Endometrial microvascular endothelial cells (primary cell): ENCODE measurements around the gene SEMA3B. TPM values are rescaled to one million over a fixed set of nuclear protein-coding genes. Genes with fewer than 3 reads are reported as not detected.
"Not testable (repeated sequence)": the region's sequence is repeated elsewhere in the genome, so short reads cannot be mapped to it uniquely, and the experiment has no call there.

ENCODE experiments used
- in situ Hi-C: cut with HindIII; loops from 2 replicates; pipeline ENCODE4 v1.10.0; 2017; ENCODE audit warnings: low sequenced_read_pairs, low pct_unique_long_range_greater_than_20kb; ENCODE audit errors: inconsistent ontology term
- total RNA-seq: library from RNA; depleted of rRNA; stranded (reverse); fragments of >200 nt; gene quantifications from one replicate; pipeline ENCODE4 v1.2.3, GENCODE V29; 2015; ENCODE audit errors: inconsistent ontology term

Gene SEMA3B
- total RNA-seq, 1 donor from 2014 or later: 0.19 TPM

DNA sequence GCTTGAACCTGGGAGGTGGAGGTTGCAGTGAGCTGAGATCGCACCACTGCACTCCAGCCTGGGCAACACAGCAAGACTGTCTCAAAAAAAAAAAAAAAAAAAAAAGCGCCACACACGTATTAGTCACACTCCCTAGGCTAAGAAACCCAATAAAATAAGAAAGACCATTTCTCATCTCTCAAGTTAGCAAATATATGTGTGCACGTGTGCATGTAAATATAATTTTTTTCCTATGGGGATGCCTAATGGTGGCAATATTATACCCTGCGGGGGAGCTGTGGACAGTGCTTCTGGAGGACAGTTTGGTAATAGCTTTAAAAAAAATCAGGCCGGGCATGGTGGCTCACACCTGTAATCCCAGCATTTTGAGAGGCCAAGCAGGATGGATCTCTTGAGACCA lies 15.2 kb downstream of the SEMA3B start:
- in situ Hi-C loops: not testable (repeated sequence)

DNA sequence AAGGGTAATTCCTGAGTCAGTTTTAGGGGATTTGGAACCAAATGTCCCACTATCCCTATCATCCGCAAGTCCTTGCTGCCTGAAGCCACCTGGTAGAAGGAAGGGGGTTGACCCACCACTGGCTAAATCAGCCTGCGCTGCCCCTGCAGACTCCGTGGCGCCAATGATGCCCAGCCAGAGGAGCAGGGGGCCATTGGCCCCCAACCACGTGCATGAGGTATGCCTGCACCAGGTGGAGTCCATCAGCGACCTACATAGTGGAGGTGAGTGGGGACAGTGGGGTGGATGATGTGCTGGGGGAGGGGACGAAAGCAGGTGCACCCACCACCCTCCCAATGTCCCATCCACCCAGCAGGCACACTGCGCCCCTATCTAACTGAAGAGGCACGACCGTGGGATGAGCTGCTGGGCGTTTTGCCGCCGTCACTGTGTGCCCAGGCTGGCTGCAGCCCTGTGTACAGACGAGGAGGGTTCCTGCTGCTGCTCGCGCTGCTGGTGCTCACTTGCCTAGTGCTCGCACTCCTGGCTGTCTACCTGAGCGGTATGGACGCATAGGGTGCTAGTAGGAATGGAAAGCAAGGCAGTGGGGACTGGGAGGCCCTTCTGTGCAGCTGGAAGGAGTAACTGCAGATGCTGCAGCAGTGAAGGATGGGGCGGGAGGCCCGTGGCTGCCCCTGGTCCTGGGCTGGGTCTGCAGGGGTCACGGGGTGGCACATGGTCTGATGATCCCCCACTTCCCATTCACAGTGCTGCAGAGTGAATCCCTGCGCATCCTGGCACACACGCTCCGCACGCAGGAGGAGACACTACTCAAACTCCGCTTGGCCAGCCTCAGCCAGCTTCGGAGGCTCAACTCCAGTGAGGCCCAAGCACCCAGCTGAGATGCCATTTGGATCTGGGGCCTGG lies 17.6 kb downstream of the SEMA3B start:
- in situ Hi-C loops: no loop called here

DNA sequence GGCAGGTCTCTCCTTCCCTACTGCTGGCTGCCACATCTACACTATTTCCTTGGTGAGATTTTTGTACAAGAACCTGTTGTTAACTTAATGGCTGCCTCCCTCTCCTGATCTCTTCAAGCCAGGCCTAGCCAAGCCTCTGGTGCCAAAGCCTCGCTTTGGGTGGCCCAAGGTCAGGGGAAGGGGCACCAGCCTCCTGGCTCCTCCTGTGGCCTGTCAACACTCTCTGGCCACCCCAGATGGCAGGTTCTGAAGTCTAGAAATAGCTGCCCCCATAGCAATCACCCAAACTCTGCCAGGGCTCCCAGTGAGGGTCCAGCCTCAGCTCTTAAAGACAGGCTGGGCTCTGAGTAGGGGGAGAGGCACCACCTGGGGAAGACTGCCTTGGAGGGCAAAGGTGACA lies 18.3 kb downstream of the SEMA3B start:
- in situ Hi-C loops: no loop called here

DNA sequence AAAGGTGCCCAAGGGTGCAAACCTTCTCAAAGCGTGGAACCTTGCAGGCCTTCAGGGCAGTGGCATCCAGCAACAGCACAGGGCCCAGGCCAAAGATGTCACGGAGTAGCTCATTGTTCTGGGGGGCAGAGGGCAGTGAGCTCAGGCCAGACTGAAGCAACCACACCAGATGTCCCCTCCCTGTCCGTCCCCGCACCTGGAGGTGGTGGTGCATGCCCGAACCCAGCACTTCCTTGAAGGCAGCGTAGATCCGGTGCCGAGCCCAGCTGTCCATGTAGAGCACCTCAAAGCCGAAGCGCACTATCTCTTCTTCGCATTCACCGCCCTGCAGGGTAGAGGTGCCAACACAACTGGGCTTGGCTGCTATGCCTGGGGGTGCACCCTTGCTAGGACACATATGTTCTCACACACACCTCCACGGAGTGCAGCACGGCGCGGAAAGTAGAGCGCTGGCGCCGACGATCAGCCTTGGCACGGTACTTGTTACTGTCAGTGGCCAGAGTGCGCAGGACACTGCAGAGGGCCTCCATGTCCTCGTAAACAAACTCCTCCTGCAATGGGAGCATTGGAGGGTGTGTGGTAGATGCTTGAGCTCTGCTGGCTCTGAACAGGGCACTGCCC lies 19.6 kb downstream of the SEMA3B start:
- in situ Hi-C loops: no loop called here

DNA sequence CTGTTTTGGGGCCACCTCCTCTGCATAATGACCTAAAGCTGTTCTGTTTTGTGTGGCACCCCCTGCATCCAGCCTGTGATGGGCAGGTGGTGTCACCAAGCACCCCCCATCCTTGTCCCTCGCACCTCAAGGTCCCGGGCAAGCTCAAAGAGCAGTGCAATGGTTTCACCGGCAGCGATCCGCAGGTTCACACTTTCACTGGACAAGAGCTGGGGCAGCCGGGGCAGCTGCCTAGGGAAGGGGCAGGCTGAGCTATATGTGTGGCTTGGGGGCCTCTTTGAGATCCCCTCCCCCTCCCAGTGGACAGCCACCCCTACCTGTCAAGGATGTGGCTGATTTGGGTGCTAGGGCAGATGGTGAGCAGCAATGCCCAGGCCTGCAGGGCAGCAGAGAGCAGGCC lies 20.2 kb downstream of the SEMA3B start:
- in situ Hi-C loops: no loop called here

DNA sequence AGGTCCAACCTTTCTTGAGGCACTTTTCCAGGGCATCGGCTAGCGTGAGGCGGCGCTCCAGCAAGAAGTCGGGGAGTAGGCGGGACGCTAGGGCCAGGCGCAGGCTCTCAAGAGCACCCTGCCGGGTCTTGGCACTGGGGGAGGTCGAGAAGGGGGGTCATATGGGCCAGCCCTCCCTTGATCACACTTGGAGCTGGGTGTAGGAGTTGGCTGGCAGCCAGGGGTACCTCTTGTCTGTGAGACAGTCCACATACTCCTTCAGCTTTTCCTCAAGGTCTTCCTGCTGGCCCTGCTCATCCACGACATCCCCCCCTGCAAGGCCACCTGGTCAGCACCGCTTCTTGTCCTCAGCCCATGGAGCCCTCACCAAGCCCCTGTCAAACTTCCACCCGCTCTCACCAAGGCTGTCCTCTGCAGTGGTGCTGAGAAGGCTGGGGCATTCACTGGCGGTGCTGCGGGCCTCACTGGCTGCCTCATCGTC lies 21.3 kb downstream of the SEMA3B start:
- in situ Hi-C loops: no loop called here

DNA sequence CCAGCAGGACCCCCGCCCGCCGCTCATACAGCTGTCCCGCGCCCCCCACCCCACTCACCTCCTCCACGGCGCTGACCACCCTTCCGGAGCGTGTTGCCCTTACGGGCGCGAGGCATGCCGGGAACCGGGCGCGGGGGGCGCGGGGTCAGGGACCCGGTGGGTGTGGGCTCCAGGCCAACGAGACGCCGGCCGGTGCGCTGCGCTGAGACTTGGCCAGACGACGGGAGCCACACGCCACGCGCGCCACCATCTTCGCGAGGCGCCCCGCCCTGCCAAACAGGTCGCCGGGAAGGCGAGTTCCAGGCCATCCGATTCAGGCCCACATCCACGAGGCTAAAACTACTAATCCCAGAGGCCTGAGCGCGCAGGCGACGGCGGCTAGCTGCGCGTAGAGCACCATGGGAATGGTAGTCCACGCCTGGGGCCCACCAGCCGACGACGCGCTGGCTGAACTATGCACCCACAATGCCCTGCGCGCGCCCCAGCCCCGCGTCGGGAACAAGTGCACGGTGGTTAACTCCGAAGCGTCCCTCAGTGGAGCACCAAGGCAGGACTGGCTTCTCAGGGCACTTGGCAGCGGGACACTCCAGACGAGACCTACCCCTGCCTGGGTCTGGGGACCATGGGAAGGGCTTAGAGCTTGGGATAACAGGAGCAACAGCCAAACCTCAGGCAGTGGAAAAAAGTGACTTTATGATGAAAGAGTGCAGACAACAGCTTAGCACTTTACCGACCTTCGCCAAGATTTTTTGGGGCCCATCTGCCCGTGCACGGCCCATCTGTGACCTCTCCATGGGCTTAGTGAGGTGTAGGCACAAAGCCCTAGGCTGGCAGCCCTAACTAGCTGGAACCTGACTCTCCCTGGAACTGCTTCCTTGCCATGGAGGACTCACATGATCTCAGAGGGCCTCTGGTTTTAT lies 23.5 kb downstream of the SEMA3B start, which contains the start of gene IFRD2:
IFRD2 (minus strand) TSS at position 271 of the 920 bp plus-strand sequence; CDS start at position 116, 155 bp downstream.
- in situ Hi-C loops: no loop called here

DNA sequence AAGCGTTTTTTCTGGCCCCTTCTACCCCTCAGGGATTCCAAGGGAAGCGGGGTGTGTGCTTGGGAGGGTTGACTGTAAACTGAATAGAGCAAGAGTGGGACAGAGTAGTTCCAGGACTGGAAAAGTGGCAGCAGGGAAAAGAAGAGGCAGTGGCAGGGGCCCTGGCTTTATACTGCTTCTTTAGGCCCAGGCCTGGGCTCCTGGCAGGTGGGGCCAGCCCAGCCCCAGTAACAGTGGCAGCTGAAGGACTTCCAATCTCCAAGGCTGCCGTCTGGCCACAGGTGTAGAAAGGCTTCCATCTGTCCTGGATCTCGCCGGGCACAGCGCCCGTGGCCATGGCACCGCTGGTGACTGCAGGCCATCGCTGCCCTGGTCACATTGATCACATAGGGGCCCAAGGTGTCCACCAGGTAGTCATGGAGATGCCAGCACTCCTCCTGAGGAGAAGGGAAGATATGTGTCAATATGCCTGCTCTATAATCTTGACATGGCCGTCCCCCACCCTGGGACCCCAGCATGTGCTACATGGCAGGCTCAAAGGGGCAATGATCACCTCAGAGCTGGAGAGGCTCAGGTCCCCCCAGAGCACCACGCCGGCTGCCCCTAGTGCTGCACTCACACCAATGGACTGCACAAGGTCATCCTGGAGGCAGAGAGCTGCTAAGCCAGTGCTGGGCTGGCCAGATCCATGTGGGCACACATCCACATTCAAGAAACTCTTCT lies 24.3 kb downstream of the SEMA3B start:
- in situ Hi-C loops: no loop called here

DNA sequence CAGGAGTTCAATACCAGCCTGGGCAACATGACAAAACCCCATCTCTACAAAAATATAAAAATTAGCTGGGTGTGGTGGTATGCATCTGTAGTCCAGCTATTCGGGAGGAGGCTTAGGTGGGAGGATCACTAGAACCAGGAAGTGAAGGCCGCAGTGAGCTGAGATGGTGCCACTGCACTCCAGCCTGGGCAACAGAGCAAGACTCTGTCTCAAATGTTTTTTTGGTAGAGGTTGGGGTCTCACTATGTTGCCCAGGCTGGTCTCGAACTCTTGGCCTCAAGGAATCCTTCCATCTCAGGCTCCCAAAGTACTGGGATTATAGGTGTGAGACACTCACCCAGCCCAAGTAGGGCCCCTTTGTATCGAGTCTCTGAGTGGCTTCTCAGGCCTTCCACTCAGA lies 25.1 kb downstream of the SEMA3B start:
- in situ Hi-C loops: no loop called here

DNA sequence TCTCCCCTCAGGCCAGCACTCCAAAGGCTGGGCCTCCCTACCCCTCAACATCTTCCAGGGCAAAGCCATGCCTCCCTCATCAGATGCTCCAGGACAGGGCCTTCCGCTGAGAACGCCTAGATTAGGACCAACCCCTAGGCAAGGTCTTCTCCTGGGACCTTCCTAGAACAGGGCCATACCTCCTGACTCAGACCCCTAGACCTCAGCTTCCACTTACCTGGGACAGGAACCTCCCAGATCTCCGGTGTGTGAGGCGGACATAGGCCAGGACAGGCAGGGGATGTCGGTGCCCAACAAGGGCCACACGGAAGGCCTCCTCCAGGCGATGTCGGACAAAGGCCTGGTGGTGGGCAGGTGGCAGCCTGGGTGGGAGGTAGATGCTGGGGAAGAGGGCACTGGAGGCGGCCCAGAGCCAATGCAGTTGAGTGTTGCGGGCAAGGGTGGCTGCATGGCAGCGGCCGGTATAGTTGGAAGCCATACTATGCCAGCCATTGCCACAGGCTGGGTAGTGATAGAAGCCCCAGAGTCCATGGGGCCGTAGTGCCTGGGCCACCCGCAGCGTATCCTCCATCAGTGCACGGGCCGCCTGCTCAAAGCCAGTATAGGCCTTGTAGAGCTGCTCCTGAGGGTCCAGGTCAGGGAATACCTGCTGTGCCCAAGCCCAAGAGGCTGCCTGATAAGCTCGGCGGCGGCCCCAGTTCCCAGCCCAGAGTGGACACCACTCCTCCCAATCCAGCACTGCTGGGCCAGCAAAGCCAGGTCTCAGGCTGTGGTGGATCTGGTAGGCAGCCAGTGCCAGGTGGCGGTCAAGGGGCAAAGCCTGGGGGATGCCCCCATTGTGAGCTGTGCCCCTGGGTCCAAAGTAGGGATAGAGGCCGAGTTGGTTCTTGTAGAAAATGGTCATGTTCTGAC lies 25.8 kb downstream of the SEMA3B start:
- in situ Hi-C loops: no loop called here

DNA sequence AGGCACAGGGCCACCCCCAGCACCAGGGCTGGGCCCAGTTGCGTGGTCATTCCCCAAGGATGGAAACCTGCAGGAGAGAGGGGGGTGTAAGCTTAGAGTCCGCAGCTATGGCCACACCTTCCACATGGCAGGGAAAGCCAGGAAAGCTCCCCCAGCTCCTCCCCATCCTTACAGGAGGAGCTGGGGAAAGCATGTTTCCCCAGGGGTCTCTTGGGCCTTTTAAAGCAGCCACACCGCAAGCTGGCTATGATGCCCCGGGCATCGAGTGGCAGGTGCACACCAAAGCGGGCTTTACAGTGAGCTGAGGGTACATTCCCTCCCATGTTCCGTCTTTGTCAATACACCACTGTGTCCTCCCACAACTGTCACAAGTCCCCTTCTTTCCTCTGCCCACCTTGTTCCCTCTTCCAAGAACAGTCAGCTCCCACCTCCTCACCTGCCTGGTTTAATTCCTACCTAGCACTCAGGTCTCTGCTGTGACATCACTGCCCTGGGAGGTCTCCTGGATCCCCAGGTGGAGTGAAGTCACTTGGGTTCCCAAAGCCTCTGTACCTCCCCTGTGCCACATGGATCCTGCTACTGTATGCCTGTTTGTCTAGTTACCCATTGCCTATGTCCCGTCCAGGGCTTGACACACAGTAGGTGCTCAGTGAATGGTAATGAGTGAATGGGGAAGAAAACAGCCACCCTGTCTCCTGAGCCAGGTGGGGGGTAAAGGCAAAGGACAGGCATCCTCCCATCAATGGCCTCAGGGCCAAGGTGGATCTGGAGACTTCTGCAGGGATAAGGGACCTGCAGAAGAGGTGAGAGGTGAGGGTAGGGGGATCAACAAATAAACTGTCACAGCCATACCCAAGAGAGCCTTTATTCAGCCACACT lies 26.8 kb downstream of the SEMA3B start:
- in situ Hi-C loops: no loop called here

DNA sequence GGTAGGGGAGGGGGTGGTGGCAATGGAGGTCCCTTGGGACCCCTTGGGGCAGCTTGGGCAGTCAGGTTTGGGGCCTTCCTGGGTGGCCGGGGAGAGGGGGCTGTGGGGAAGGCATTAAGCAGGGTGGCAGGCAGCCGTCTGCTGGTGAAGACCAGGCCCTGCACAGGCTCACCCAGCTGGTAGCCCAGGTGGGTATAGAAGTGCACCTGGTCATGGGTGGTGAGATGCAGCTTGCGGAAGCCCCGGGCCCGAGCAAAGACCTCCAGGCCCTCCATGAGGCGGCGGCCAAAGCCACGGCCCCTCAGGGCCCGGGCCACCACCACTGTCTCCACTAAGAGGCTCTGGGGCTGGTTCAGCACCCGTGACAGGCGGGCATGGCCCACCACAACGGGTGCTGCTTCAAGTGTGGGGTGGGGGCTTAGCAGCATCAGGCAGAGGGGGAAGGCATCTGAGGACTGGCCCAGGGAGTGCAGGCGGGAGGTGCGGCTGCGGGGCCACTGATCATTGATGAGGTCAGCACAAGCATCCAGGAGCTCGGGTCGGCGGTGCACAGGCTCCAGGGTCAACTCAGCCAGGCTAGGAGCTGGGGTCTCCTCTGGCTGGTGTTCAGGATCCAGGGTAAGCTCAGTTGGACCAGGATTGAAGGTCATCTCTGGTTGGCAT lies 27.9 kb downstream of the SEMA3B start:
- in situ Hi-C loops: no loop called here

DNA sequence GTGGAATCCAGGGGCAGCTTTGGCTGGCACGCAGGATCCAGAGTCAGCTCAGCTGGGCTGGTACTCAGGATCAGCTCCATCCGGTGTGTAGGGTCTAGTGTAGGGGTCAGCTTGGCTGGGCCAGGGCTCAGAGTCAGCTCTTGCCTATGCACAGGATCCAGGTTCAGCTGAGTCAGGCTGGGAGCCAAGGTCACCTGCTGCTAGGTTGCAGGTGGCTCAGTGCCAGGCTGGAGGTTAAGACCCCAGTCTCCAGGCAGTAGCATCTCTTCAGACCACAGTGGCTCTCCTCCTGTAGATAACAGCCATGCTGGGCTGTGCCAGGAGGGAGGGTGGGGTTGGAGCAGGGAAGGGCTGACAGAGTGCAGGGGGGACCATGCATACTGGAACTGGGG lies 28.4 kb downstream of the SEMA3B start:
- in situ Hi-C loops: no loop called here

DNA sequence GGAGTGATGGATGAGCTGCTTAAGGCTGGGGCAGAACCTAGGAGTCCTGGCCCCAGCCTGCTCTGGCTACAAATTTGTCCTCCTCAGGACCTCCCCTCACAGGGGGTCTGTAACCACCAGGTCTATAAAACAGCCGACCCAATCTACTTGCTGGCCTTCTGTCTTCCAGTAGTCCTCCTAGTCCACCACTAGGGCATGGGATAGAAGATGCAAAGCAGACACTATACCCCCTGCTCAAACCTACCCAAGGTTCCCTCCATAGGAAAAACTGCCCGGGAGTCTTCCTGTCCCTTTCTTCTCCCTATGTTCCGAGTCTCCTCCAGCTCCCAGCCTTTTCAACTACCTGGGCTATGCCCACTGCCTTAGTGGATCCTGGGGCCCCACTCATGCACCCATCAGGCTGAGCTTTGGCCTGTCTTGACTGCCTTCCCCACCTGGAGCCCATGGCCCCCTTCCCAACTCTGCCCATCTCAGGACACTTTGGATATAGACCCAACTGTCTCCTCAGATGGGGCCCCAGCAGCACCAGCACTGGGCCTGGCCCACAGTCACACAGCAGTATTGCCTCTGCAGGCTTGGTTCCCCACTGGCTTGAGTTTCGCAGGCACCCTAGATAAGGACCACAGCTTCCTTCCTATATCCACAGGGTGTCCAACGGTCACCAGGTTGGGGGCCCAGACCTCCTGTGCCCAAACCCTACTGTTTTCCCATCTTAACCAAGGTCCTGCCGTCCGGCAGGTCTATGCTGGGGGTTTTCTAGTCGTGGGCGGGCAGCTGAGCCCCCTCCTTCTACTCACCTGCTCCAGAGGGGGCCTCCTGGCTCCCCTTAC lies 29.2 kb downstream of the SEMA3B start:
- in situ Hi-C loops: no loop called here

DNA sequence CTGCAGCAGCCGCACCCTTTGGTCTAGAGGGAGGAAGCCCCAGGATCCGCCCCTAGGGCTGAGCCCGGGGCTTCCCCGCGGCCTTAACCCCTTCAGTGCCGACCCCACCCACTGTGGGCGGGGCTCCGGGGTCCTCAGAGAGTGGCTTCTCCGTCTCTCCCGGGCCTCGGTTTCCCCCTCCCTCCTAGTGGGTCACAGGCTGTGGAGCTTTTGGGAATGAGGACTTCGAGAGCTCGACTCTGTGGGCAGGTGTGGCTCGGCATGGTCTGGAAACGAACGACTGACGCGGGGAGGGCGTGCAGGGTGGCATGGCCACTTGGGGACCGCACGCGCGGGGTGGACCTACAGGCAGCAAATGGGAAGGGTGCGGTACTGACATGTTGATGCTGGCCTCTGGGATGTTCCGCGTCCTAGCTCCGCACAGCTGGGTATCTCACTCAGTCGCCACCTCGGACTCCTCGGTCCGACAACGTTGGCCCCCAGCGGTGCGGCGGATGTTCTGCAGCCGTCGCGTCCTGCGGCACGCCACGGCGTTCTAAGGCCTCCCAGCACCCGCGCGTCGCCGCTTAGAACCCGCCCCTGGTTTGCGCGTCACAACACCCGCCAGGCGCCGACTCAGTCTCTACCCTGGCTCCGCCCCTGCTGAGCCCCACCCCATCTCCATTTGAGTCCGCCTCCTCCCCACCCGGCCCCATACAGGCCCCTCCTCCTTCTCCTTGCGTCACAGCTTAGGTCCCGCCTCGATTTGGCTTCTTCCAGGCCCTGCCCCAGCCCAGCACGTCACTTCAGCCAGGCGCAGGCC lies 30.1 kb downstream of the SEMA3B start, which contains the start of the genes HYAL3 and NAA80:
HYAL3 (minus strand) TSS at position 570 of the 802 bp plus-strand sequence. CDS start 3,803 bp downstream, outside the sequence.
NAA80 (minus strand) TSS at position 570 of the 802 bp plus-strand sequence. CDS start 1,942 bp downstream, outside the sequence.
- in situ Hi-C loops: no loop called here
